ENCODE measurements around the gene COL15A1. TPM values are rescaled to one million over a fixed set of nuclear protein-coding genes. Genes with fewer than 3 reads are reported as not detected.

COL15A1 gene
- total RNA-seq, 6 experiments from 2014 or later, result 0.20 to 0.50 (median 0.32) TPM

DNA sequence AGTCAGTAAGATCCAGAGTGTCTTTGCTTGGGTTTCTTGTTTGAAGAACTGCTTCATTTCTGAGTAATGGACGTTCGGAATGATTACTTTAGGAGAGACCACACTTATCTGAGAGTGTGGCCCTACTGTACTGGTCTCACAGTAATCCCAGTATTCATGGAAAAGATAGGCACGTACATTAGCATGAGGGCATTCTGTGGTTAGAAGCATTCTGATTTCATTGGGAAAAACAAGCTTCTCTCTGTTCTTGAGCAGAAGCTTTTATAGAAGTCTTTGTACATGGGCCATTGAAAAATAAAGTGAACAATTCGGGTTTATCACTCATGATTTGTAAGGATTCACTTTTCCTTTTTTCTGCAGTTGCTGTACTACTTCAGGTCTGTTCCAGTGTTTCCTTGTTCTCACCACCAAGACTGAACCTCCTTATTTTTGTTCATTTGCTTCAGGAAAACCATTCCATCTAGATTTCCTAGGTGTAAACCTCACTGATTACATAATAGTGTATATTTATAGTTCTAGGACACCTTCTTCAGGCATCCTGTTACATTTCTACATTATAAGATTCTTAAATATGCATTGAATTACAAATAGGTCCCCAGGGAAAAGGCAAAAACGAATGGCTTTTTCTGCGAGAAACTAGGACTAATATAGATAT is 171.3 kb downstream of the COL15A1 start:
- H3K36me3 Mint-ChIP-seq (ENCODE audit: low read depth), result peaks cover 5% of the 10 kb centered on the region
- no peak overlapping the region for H3K27ac Mint-ChIP-seq
- no peak overlapping the region for H3K4me3 Mint-ChIP-seq
- peaks cover 41% of the 10 kb centered on the region for H3K4me1 Mint-ChIP-seq (ENCODE audit: low read depth)
- H3K9me3 Mint-ChIP-seq, result no peaks in the 10 kb centered on the region
- H3K27me3 Mint-ChIP-seq (ENCODE audit: insufficient read depth), result no peaks in the 10 kb centered on the region
- DNase-seq, result no peak
- TF ChIP-seq, protein P1, sequence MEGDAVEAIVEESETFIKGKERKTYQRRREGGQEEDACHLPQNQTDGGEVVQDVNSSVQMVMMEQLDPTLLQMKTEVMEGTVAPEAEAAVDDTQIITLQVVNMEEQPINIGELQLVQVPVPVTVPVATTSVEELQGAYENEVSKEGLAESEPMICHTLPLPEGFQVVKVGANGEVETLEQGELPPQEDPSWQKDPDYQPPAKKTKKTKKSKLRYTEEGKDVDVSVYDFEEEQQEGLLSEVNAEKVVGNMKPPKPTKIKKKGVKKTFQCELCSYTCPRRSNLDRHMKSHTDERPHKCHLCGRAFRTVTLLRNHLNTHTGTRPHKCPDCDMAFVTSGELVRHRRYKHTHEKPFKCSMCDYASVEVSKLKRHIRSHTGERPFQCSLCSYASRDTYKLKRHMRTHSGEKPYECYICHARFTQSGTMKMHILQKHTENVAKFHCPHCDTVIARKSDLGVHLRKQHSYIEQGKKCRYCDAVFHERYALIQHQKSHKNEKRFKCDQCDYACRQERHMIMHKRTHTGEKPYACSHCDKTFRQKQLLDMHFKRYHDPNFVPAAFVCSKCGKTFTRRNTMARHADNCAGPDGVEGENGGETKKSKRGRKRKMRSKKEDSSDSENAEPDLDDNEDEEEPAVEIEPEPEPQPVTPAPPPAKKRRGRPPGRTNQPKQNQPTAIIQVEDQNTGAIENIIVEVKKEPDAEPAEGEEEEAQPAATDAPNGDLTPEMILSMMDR (IDR thresholded peaks at IDR 0.05), result no peak

DNA sequence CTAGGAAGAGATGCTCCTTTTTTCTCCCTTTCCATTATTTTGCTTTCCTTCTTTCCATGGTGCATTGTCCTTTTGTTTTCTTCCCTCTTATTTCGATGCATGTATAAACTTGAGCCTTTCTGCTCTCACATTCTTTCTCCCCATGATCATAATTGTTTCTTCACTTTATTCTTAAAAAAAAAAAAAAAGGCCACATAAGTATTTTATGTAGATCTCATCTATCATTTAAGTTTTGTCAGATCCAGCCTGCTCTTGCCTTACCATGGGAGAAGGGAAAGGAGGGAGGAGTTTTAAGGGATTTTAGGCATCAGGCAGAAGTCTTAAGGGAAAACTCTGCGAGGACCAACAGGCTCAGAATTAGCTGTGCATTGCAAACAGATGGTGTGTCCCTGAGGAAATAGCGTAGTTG is 172.3 kb downstream of the COL15A1 start:
- Mint-ChIP-seq H3K9me3 (no peaks in the 10 kb centered on the region), H3K4me3 (no peak overlapping the region), H3K4me1 (ENCODE audit: low read depth) (peaks cover 41% of the 10 kb centered on the region), H3K27me3 (ENCODE audit: insufficient read depth) (no peaks in the 10 kb centered on the region), H3K36me3 (ENCODE audit: low read depth) (peaks cover 5% of the 10 kb centered on the region), H3K27ac (no peak overlapping the region)
- no peak for DNase-seq
- TF ChIP-seq, protein P1 (IDR thresholded peaks at IDR 0.05), result no peak

DNA sequence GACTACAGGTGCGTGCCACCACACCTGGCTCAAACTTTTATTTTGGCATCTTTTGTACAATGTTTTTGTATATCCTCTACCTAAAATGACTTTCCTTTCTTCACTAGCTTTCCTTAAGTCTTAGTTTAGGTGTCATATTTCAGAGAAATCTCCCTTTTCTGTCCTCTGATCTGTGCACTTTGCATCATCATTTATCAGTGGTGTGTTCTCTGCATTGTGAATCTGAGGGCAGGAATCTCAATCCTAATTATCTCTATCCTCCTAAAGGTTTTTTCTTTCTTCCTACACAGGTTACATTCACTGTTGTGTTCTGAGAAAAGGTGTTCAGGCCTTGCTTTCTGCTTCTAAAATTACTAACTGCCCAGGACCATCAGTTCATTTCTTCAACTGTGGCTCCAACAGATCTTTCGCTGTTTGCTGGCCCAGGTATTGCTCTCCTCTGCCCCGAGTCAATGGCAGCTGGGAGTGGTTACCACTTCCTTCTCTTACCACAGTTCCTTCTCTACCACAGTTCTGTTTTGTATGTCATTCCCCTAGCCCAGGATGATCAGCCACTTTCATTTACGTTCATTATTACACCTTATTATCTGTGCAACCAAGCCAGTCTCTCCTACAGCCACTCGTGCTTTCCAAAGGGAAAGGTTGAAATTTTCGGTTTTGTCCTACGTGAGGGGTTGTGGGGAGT is 175.2 kb downstream of the COL15A1 start:
- Mint-ChIP-seq H3K36me3 (ENCODE audit: low read depth) (no peaks in the 10 kb centered on the region; the same call in 1 of the 2 replicates), H3K9me3 (no peaks in the 10 kb centered on the region), H3K27me3 (ENCODE audit: insufficient read depth) (no peaks in the 10 kb centered on the region), H3K4me1 (ENCODE audit: low read depth) (peaks cover 21% of the 10 kb centered on the region), H3K4me3 (no peak overlapping the region), H3K27ac (no peak overlapping the region)
- no peak for DNase-seq
- TF ChIP-seq, protein P1 (IDR thresholded peaks at IDR 0.05), result no peak

DNA sequence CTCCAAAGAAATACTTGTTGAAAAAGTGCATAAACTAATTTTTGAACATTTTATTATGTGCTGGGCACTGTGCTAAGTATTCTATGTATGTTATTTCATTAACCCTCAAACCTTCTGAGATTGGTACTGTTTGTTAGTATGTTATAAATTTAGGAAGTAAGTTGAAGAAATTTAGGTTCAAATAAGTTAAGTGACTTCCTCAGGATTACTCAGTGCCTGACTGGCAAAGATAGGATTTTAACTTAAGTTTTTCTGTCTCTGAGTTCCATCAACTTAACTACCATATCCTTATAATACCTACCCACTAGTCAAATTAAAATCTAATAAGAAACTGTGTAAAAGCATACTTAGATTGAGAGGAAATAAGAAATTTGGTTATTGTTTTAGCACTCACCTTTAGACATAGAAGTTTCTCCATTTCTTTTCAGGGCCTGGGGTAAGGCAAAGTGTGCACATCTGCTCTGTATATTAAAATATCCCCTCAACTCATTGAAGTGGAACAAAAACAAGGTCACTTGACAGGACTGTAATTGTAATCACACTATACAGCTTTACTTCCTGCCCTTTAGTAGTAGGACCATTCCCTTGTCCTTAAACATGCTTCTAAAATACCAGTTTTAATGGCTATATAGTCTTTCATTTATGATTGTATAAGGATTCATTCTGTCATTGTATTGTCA is 176.4 kb downstream of the COL15A1 start:
- peaks cover 25% of the 10 kb centered on the region for H3K4me1 Mint-ChIP-seq (ENCODE audit: low read depth)
- DNase-seq, result no peak
- H3K4me3 Mint-ChIP-seq, result no peak overlapping the region
- peaks cover 7% of the 10 kb centered on the region for H3K36me3 Mint-ChIP-seq (ENCODE audit: low read depth)
- TF ChIP-seq, protein P1 (IDR thresholded peaks at IDR 0.05), result no peak
- no peaks in the 10 kb centered on the region for H3K27me3 Mint-ChIP-seq (ENCODE audit: insufficient read depth)
- H3K27ac Mint-ChIP-seq, result no peak overlapping the region
- H3K9me3 Mint-ChIP-seq, result no peaks in the 10 kb centered on the region

Other genes with a start within 250 kb of the COL15A1 start
- gene GABBR2, start 235.0 kb upstream of the COL15A1 start, total RNA-seq (2021; fragmentation: NEBNext Ultra II Directional; extraction: Animal tissue kit (Norgen Biotek cat#: 25700)), result 1 to 10 TPM; 3.1 to 9.3 (median 7.6) TPM
- 10 to 100 TPM; 12.7 to 16.6 (median 14.8) TPM for gene ANKS6, start 147.4 kb upstream of the COL15A1 start, total RNA-seq (2021; fragmentation: NEBNext Ultra II Directional; extraction: Animal tissue kit (Norgen Biotek cat#: 25700))
- gene GALNT12, start 136.2 kb upstream of the COL15A1 start, total RNA-seq (2021; fragmentation: NEBNext Ultra II Directional; extraction: Animal tissue kit (Norgen Biotek cat#: 25700)), result under 1 TPM in 4 of 6 experiments, not detected in 2; 0.07 to 0.32 (median 0.15) TPM
- gene TGFBR1, start 161.2 kb downstream of the COL15A1 start, total RNA-seq (2021; fragmentation: NEBNext Ultra II Directional; extraction: Animal tissue kit (Norgen Biotek cat#: 25700)), result 10 to 100 TPM; 28.8 to 39.1 (median 32.7) TPM